22Rv1 (cell line): ENCODE results near the gene RAB8A.

Source experiments
- H3K27ac ChIP-seq: fragments of 450-650 bp; 2 replicates; pipeline ENCODE4 v1.5.1; 2017
- ZFX ChIP-seq: fragments of 450-650 bp; IDR thresholded peaks from 2 replicates; pipeline ENCODE4 v1.6.1; 2017; ENCODE audit warnings: antibody characterized with exemption, borderline replicate concordance
- TF ChIP-seq, protein P1 (sequence below): fragments of 450-650 bp; IDR thresholded peaks from 2 replicates; pipeline ENCODE4 v1.5.1; 2017; ENCODE audit warnings: mild to moderate bottlenecking

The RAB8A gene

DNA sequence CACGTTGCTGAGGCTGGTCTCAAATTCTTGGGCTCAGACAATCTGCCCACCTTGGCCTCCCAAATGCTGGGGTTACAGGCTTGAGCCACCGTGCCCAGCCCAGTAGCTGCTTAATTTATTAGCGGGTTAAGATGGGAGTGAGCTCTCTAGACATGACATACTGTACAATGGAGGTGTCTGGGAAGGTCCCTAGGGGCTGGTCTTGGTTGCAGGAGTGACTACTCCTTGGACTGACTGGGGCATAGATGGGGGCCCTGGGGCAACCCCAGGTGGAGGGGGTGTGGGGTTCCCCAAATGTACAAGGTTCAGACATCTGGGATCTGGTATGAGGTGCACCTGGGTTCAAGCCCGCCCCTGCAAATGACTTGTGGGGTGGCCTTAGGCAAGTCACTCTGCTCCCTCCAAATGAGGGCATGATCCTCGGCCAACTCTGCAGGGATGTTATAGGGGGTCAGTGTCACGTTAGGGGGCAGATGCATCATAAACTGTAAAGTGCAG, 48.8 kb downstream of the RAB8A start:
- TF ChIP-seq, protein P1, sequence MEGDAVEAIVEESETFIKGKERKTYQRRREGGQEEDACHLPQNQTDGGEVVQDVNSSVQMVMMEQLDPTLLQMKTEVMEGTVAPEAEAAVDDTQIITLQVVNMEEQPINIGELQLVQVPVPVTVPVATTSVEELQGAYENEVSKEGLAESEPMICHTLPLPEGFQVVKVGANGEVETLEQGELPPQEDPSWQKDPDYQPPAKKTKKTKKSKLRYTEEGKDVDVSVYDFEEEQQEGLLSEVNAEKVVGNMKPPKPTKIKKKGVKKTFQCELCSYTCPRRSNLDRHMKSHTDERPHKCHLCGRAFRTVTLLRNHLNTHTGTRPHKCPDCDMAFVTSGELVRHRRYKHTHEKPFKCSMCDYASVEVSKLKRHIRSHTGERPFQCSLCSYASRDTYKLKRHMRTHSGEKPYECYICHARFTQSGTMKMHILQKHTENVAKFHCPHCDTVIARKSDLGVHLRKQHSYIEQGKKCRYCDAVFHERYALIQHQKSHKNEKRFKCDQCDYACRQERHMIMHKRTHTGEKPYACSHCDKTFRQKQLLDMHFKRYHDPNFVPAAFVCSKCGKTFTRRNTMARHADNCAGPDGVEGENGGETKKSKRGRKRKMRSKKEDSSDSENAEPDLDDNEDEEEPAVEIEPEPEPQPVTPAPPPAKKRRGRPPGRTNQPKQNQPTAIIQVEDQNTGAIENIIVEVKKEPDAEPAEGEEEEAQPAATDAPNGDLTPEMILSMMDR: no peak
- TF ChIP-seq ZFX: no peak
- no peak overlapping the region for H3K27ac ChIP-seq

DNA sequence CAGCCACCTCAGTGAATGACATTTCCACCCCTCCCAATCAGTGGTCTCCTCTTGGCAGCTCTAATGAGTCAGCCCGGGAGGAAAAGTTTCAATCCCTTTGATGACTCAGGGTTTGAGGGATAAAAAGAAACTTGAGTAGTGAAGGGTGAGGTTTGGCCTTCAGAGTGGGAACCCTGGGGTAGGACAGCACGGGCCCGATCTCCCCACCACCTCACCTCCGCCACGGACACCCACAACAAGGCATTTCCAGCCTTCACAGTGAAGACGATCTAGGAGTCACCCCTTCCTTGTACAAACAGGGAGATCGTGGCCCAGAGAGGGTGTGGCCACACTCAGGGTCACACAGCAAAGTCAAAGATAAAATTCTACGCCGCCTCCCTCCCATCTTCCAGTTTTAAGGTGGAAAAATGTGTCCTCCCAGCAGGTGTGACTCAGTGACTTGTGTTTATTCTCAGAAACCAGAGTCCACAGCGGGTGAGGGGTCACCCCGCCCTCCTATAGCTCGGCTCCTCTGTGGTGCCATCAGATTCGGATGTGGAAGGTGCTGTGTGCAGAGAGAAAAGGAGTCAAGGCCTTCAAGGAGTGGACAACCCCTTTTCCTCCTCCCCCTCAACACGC, 49.4 kb downstream of the RAB8A start:
- no peak overlapping the region for H3K27ac ChIP-seq
- TF ChIP-seq, protein P1: no peak
- no peak for TF ChIP-seq ZFX

GRCh38 chr19:16161840-16162239, 50.2 kb downstream of the RAB8A start:
- H3K27ac ChIP-seq: no peak overlapping the region
- TF ChIP-seq ZFX: no peak
- TF ChIP-seq, protein P1: no peak

DNA sequence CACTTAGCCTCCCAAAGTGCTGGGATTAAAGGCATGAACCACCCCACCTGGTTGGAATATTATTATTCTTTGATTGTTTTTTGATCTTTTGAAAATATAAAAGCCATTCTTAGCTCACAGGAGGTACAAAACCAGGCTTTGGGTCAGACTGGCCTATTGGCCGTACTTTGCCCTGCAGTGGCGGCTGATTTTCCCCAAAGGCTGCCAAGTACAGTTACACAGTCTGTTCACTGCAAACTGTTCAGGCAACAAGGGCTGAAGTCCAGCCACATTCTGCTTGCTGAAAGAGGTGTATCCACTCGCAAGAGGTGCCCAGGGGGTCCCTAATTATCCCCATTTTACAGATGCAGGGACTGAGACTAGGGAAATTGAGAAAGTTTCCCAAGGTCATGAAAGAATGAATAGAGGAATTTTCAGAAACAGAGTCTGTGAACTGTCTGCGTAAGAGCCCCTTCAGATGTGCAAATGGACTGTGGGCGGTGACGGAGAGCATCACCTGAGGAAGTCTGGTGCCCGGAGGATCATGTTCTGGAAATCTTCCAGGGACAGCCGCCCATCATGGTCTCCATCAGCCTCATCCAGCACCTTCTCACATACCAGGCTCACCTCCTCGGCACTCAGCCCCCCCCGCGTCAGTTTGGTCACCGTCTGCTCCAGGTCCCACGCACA, 52.7 kb downstream of the RAB8A start:
- no peak overlapping the region for H3K27ac ChIP-seq
- no peak for TF ChIP-seq ZFX
- TF ChIP-seq, protein P1: no peak

DNA sequence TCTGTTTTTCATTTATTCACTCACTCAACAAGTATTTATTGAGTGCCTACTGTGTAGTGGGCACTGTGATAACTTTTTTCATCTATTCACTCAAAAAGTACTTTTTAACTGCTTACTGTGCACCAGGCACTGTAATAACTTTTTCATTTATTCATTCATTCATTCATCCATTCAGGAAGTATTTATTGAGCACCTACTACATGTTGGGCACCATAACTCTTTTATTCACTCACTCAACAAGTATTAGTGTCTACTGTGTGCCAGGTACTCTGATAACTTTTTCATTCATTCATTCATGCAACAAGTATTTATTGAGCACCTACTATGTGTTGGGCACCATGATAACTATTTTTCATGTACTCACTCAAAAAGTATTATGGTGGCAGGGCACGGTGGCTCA, 54.7 kb downstream of the RAB8A start:
- H3K27ac ChIP-seq: no peak overlapping the region
- TF ChIP-seq ZFX: no peak
- TF ChIP-seq, protein P1: no peak

- TF ChIP-seq ZFX: no peak
- TF ChIP-seq, protein P1: no peak
- H3K27ac ChIP-seq: no peak overlapping the region
These were observed 55.4 kb downstream of the RAB8A start for GRCh38 chr19:16167055-16167454.

DNA sequence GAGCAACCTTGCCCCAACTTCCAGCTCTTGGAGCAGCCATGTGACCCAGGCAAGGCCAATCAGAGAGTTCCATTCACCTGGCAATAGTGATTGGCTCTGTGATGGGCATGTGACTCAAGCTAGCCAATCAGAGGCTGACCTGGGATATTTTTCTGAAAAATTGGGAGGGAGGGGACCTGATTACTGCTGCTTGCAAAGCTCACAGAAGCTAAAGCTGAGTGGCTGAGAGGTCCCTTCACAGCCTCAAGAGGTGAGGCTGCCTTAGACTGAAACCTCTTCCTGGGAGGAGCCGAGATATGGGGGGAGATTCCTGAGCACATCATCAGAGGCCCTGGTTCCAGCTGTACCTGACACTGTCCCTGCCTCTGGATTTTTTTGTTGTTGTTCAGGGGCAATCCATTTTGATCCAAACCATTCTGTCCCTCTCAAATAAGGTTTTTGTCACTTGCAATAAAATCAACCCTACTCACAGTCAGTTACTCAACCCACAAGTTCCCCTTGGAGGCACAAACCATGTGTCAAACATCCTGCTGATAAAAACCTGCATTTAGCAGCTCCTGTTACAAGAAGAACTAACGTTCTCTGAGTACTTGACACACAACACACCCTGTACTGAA, 56.9 kb downstream of the RAB8A start:
- H3K27ac ChIP-seq: no peak overlapping the region
- TF ChIP-seq ZFX: no peak
- TF ChIP-seq, protein P1: no peak
